COLO829 (cell line): ENCODE data around the gene OSBPL5.
A peak's percentile ranks its signal among the peaks of the same experiment; 100 is the strongest.

ENCODE experiments used
- DNase-seq: peaks from one replicate; pipeline ENCODE4 v3.0.0; 2012; ENCODE audit warnings: low spot score

The OSBPL5 gene

DNA sequence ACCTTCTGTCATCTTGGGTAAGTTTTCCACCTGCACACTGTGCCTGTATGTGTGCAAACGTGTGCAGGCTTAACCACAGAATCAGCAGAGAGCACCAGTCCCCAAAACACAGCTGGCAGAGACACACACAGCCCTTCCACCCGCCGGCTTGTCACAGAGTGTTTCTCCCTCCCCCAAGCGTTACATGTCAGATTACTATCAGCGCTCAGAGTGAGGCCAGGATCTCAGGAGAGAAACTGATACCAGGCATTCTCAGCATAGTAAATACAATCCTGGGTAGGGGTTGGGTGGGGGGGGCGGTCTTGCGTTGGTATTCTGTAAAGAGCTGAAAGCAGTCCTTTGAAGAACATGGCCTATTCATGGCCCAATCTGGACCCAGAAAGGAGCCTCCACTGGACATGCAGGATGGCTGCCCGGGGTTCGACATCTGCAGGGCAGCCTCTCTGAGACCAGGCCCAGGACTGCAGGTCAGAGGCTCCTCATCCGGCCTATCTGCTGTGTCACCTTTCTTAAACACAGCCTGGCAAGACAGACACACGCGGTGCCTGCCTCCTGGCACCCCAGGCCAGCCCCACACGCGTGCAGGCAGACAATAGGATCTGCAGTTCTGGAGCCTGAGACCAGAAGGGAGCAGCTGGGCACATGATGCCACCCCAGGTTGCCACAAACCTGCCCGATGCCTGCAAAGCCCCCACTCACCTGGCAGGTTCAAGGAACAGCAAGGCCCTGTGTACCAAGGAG is 1.7 kb downstream of the OSBPL5 start:
- no peak for DNase-seq

DNA sequence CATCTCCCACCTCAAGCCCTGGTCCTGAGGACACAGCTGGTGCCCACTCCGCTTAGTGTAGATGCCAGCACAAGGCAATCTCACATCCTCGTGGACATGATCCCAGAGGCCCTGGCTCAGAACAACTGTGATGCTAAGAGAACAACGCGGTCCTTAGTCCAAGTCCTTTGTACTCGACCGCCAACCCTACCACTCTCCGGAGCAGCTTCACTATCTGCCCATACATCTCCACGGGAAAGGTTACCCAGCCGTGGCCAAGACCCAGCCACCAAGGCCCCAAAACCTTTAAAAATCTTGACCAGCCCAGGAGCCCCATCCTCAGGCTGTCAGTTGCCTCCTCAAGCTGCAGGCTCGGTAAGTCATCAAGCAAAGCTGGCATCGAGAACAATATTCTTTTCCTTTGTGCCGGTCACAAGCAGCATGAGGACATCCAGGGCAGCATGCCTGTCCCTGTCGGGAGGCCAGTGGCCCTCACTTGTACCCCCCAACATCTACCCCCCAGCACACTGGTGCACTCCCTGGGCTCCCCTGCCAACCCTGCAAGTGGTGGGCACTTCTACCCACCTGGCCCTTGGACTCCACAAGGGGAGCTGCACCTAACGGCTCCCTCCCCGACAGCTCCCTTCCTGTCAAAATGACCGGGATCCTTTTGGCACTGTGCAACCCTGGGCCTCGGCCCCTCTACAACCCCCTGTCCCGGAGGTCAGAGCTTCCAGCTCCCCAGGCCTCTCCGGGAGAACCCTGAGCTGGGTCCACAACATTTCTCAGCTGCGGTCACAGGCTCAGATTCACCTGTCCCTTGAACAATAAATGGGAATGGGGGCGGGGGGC is 2.5 kb downstream of the OSBPL5 start:
- no peak for DNase-seq

- no peak for DNase-seq
Observed at GRCh38 chr11:3161720-3162409, 3.2 kb downstream of the OSBPL5 start.

- no peak for DNase-seq
Observed at GRCh38 chr11:3161309-3161708, 3.8 kb downstream of the OSBPL5 start.

DNA sequence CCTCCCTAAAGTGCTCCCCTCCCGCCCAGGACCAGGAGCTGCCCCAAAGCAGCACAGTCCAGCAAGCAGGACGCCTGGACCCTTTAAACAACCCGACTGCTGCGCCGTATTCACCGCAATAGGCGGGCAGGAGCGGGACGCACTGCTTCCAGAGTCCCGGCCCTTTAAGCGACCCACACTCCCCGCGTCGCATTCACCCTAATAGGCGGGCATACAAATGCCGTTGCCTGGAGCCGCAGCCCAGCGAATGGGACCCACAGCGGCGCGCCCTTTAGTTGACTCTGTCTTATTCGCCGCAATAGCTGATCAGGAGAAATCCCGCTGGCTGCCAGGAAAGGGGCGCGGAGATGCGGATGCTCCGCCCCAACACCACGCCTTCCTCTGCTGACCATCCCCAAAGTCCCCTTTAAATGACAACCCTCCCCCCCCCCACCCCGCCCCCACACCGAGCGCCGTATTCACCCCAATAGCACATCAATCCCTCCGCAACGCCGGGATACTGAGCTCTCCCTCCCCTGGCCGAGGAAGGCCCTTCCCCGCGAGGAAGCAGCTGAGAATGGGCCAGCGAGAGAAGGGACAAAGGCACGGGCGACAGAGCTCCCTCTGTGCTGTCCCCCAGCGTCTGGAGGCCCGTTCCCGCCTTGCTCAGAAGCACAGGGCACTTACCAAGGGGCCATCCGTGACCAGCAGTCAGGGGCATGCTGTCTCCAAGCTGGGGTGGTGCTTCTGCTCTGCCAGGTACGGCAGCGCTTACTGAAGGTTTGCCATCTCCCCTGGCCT is 4.7 kb downstream of the OSBPL5 start:
- peak; percentile 40 for DNase-seq

DNA sequence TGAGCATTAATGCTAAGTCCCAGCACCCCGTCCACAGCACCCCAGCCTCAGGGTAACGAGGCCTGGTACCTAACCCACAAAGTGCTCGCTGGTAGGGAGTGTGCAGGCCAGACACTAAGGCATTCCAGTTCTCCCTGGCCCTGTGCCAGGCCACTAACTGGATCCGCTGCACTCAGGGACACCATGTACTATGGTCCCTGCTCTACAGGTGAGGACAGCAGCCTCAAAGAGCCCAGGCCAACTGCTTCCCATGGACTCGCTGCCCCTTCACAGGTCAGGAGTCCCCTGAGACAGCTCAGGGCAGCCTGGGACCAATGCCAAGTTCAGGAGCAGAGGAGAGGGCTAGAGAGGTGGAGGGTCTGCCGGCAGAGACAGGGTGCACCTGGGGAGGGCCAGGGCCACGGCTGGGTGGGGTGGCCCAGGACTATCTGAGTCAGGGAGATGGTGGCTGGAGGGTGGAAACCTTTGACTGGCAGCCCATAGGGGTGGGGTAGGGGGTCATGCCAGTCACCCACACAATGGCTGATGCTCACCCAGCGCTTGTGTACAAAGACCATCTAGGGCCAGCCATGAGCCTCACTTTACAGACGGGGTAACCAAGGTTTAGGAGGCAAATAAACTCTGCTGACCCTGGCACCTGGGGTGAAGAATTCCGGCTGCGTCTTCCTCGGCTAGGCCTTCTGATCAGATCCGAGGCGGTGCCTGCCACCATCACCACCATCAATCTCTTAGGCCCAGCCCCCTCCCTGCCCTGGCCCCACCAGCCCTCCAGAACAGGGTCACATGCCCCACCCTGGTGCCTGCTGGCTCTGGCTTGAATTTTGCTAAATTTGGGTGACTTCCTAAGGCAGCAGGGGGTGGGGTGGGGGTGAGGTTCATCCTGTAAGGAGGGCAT is 5.6 kb downstream of the OSBPL5 start:
- no peak for DNase-seq

DNA sequence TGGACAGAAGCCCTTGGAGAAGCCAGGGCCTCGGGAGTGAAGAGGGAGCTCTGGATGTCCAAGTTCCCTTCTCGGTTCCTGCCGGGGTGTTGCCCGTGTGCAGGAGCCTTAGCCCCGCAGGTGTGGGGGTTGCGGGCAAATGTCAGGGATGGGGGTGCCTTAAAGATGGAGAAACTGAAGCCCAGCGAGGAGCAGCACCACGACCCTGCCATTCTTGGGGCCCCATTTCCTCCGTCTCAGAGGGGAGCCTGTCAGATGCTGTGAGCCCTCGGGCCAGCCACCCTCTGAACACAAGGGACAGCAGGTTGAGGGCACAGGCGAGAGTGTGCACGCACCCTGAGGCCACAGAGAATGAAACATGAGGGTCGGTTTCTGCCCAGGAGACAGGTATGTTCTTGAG is 6.3 kb downstream of the OSBPL5 start:
- no peak for DNase-seq

DNA sequence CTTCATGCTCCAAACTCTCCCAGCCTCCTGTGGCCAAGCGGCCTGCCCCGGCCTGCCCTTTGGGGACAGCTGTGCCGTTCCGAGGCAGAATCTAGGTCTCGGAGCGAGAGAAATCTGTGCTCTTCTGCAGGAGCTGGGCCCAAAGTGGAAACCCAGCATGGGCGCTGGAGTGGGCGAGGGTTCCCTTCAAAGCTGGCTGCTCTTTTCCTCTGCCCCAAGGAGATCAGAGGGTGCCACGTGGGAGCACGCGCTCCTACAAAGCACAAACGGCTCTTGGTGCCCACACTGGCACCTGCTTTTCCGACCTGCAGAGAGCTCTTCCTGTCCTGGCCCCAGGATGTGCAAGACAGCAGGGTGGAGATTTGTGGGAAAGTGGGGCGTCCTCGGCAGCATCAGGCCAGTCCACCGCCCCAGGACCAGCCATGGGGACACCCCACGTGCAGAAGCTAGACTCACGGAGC is 6.9 kb downstream of the OSBPL5 start:
- DNase-seq, result no peak

DNA sequence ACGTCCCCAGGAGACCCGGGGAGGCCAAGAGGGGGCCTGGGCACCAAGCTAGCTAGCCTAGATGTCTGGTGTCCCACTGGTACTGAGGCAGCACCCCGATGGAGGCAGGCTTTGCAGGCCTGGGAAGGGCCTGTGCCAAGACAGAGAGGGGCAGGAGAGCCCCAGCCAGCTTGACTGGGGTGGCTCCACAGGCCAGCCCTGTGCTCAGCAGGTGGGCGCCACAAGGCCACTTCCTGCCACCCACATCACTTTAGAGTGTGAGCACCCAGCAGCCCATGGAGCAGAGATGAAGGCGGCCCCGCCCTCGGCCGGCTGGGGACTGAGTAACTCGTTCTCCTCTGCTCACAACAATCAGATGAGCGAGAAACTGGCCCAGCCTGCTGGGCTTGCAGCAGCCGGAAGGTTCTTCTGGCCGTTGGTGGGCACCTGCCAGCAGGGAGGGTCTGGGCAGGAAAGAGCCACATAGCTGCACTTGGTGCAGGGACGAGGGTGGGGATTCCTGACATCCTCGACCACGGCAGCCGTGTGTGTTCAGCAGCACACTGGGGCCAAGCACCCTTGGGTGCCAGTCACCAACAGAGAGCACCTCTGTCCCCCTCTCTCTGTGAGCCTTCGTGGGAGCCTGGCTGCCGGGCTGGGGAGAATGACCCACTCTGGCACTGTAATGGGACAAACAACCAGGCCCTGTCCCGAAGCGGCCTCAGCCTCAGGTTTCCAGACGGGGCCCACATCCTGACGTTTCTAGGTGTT is 7.6 kb downstream of the OSBPL5 start:
- no peak for DNase-seq

GRCh38 chr11:3156661-3157311 is 8.3 kb downstream of the OSBPL5 start:
- no peak for DNase-seq

DNA sequence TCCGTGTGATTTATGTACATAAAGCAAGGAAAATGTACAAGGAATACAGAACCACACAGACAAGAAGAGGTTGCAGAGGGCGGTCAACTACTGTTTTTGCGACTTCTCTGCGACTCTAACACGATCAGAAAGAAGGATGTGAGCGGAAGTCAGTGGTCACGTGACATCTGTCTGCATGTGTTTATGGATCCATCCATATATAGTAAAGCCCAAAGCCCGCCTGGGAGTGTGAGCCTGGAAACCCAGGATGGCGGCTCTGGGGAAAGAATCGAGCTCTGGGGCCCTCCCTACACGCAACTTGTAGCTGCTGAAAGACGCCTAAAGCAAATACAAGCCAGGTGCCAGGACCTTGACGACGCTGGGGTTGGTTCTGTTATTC is 8.8 kb downstream of the OSBPL5 start:
- DNase-seq, result no peak

GRCh38 chr11:3155691-3156258 is 9.3 kb downstream of the OSBPL5 start:
- no peak for DNase-seq

DNA sequence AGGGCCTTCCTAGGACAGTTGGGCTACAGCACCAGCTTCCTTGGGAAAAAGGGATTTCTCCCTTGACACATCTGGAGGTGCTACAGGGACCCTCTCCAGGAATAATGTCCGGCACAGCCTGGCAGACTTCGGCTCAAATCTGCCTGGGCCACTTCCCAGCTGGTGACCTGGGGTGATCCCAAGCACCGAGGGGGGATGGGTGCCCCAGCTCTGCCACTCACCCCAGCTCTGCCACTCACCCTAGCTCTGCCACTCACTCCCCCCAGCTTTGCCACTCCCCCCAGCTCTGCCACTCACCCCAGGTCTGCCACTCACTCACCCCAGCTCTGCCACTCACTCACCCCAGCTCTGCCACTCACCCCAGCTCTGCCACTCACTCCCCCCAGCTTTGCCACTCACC is 9.9 kb downstream of the OSBPL5 start:
- DNase-seq, result no peak

DNA sequence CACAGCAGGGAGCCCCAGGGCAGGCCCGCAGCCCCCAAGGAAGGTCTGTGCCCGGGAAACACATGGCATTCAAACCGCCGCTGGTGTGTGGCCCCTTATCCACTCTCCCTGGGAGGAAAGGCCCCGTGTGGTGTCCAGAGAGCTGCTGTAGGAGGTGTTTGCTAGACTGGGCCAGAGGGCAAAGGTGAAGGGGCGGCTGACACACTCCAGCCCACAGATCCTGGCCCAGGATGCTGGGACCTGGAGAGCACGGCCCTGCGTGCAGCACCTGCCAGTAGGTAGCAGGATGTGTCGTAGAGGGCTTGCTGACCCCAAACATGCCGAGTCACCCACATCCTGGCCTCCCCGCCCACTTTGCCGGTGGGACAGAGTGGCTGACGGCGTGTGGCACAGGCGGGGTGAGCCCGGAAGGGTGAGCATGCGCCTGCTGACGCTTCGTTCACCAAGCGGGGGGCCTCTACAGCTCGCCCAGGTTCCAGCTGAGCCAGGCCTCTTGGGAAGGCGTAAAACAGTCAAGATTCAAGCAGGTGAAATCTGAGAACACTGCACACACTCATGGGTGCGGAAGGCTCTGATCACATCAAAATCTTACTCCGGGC is 11.0 kb downstream of the OSBPL5 start:
- no peak for DNase-seq

DNA sequence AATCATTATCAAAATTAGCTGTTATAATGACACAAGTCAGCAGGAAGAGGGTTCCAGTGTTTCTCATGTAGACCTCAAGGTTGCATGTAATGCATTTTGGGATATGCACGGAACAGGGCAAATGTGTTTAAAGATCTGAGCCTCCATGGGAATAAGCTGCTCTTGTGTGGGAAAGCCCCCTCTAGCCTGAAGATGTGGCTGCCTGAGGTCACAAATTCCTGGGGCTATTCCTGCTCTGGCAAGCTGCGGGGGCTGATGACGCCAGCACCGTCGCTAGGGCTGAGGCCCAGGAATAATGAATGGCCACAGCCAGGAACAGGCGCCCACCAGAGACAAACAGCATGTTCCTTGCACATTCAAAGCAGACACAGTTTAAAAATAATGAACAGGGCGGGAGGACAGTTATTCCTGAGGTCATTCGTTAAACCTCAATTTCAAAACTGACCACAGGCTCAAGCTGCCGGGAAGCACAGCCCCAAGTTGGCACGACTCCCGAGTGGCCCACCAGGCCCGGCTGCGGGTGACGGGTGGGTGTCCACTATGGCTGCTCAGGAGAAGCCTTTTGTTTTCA is 11.7 kb downstream of the OSBPL5 start:
- DNase-seq, result no peak

- DNase-seq, result no peak
Observed at GRCh38 chr11:3152471-3153110, 12.5 kb downstream of the OSBPL5 start.

DNA sequence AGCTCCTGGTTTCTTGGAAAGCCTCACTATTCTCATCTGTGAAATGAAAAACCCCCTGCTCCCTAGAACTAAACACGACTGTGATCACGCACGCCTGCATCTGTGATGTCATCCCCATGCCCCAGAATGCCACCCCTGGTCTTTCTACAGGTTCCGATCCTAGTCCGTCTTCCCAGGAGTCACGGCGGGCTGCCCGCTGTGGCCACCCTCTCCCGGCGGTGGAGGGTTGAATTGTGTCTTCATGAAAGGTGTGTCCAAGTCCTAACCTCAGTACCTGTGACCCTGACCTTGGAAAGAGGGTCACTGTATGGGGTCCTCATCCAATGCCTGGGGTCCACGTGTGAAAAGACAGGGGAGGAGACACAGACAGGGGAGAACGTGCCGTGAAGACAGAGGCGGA is 14.4 kb downstream of the OSBPL5 start:
- no peak for DNase-seq

DNA sequence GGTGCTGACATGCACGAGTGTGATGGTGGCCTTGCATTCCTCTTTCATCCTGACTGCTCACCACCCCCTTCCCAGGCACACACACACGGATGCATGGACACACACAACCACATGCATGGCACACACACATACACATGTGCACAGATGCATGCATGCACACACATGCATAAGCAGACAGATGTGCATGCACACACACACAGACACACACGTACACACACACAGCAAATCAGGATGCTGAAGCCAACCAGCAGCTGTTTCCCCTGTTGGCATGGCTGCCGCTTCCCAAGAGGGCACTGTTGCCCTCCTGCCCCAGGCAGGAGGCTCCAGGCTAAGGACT is 15.3 kb downstream of the OSBPL5 start:
- no peak for DNase-seq
